HCT116 (cell line): ENCODE results near the gene ARRB2. TPM values are rescaled to one million over a fixed set of nuclear protein-coding genes. Genes with fewer than 3 reads are reported as not detected.

Experiments
- ATAC-seq: fragments of 200-7000 bp; cut with Tn5 transposase; 2 replicates; pipeline ENCODE4 v1.9.1; 2020; ENCODE audit warnings: mild to moderate bottlenecking, moderate library complexity
- BruUV-seq: library from RNA; stranded (reverse); fragments of 400-500 nt; replicated peaks from 2 replicates; lab custom pipeline; 2021; lab: Mats Ljungman, UMichigan
- CTCF ChIA-PET: fragments of 300-600 bp; sonication (Branson Sonifier 250); formaldehyde crosslinking; loops from one replicate; lab custom pipeline; 2021; ENCODE audit warnings: antibody characterized with exemption; lab: Charles Lee
- POLR2A ChIA-PET: fragments of 300-600, 350-600 bp; sonication (Branson Sonifier 250); formaldehyde crosslinking; loops from one replicate; lab custom pipeline; 2021; ENCODE audit warnings: antibody characterized with exemption; lab: Charles Lee
- RAD21 ChIA-PET, 2 experiments: fragments of 300-600 bp; sonication (Branson Sonifier 250); formaldehyde crosslinking; loops; one replicate each; lab custom pipeline; 2023; ENCODE audit warnings: low total read pairs in 2 of 2; ENCODE audit not compliant: uncharacterized antibody in 2 of 2, unreplicated experiment in 2 of 2, low non-redundant PET in 1 of 2; lab: Charles Lee
- DNase-seq: peaks from one replicate; pipeline ENCODE4 v3.0.0-alpha.2; 2010; ENCODE audit warnings: low read depth, low spot score
- H2AFZ ChIP-seq: fragments of 200-600 bp; shearing (Covaris generic), sonication (generic); 2 replicates; pipeline ENCODE4 v1.6.1; 2017; ENCODE audit warnings: low read depth, mixed run types, mixed read lengths, antibody characterized with exemption, low read length; ENCODE audit not compliant: poor library complexity, severe bottlenecking
- H3K27ac ChIP-seq: 2 replicates; pipeline ENCODE4 v1.5.1; 2012; ENCODE audit warnings: low read depth, low read length
- H3K27me3 ChIP-seq: fragments of 200-600 bp; sonication (generic); 2 replicates; pipeline ENCODE4 v1.6.1; 2016; ENCODE audit warnings: mixed run types, low read length, mixed read lengths; ENCODE audit not compliant: insufficient read depth
- H3K36me3 ChIP-seq, 2 experiments: fragments of 200-500 bp in 1 of 2; fragments of 200-600 bp in 1 of 2; sonication (Bioruptor generic) in 1 of 2; sonication (generic) in 1 of 2; 2 replicates each; pipeline versions ENCODE4 v1.5.1 to v1.6.1; 2014 to 2016; ENCODE audit warnings: low read length in 2 of 2, inconsistent platforms in 1 of 2, mixed read lengths in 1 of 2, mixed run types in 1 of 2; ENCODE audit not compliant: insufficient read depth in 2 of 2, control insufficient read depth in 1 of 2
- H3K4me1 ChIP-seq, 2 experiments: fragments of 200-600 bp in 1 of 2; sonication (generic) in 1 of 2; 2 replicates each; pipeline versions ENCODE4 v1.5.1 to v1.6.1; 2012 to 2017; ENCODE audit warnings: low read length in 2 of 2, inconsistent platforms in 1 of 2, mild to moderate bottlenecking in 1 of 2, mixed read lengths in 1 of 2, mixed run types in 1 of 2, moderate library complexity in 1 of 2; ENCODE audit not compliant: insufficient read depth in 2 of 2, control insufficient read depth in 1 of 2
- H3K4me2 ChIP-seq: fragments of 200-600 bp; sonication (generic); 2 replicates; pipeline ENCODE4 v1.6.1; 2017; ENCODE audit warnings: mixed run types, low read length, mixed read lengths
- H3K4me3 ChIP-seq, 2 experiments: fragments of 200-600 bp in 1 of 2; sonication (generic) in 1 of 2; replicated peaks in 1 of 2; 2 replicates each; pipeline ENCODE4 v1.5.1; 2011 to 2016; ENCODE audit warnings: low read length in 2 of 2, control low read depth in 1 of 2, low read depth in 1 of 2, mild to moderate bottlenecking in 1 of 2, mixed read lengths in 1 of 2, mixed run types in 1 of 2
- H3K79me2 ChIP-seq: fragments of 200-600 bp; sonication (generic); 2 replicates; pipeline ENCODE4 v1.6.1; 2017; ENCODE audit warnings: mild to moderate bottlenecking, mixed run types, low read length, moderate library complexity, mixed read lengths; ENCODE audit not compliant: insufficient read depth
- H3K9ac ChIP-seq: fragments of 200-600 bp; sonication (generic); 2 replicates; pipeline ENCODE4 v1.6.1; 2016; ENCODE audit warnings: low read length, mixed read lengths
- H3K9me2 ChIP-seq: fragments of 200-600 bp; sonication (generic), shearing (Covaris generic); 2 replicates; pipeline ENCODE4 v1.6.1; 2017; ENCODE audit warnings: mixed run types, mild to moderate bottlenecking, moderate library complexity; ENCODE audit not compliant: insufficient read depth
- H3K9me3 ChIP-seq, 2 experiments: fragments of 200-500 bp in 1 of 2; fragments of 200-600 bp in 1 of 2; sonication (Bioruptor generic) in 1 of 2; sonication (generic) in 1 of 2; 2 replicates each; pipeline ENCODE4 v1.6.1; 2014 to 2017; ENCODE audit warnings: low read length in 2 of 2, mixed read lengths in 2 of 2, inconsistent platforms in 1 of 2, low read depth in 1 of 2, mild to moderate bottlenecking in 1 of 2, mixed run types in 1 of 2, moderate library complexity in 1 of 2; ENCODE audit not compliant: control insufficient read depth in 1 of 2, insufficient read depth in 1 of 2
- H4K20me1 ChIP-seq: fragments of 200-600 bp; sonication (generic), shearing (Covaris generic); 2 replicates; pipeline ENCODE4 v1.6.1; 2017; ENCODE audit warnings: mixed run types, mild to moderate bottlenecking, moderate library complexity; ENCODE audit not compliant: insufficient read depth
- CEBPB ChIP-seq: IDR thresholded peaks from 2 replicates; pipeline ENCODE4 v1.6.1; 2012; ENCODE audit warnings: low read depth
- ELF1 ChIP-seq: IDR thresholded peaks from 2 replicates; pipeline ENCODE4 v1.6.1; 2012; ENCODE audit warnings: low read depth, borderline replicate concordance
- EZH2 ChIP-seq: fragments of 200-600 bp; sonication (generic); IDR thresholded peaks from 2 replicates; pipeline ENCODE4 v1.6.1; 2017; ENCODE audit warnings: antibody characterized with exemption, mixed run types
- EZH2phosphoT487 ChIP-seq: fragments of 200-600 bp; IDR thresholded peaks from 2 replicates; pipeline ENCODE4 v1.6.1; 2018; ENCODE audit warnings: antibody characterized with exemption, borderline replicate concordance
- FOSL1 ChIP-seq: IDR thresholded peaks from 2 replicates; pipeline ENCODE4 v1.6.1; 2012; ENCODE audit warnings: low read depth
- JUND ChIP-seq: IDR thresholded peaks from 2 replicates; pipeline ENCODE4 v1.6.1; 2012
- SP1 ChIP-seq: IDR thresholded peaks from 2 replicates; pipeline ENCODE4 v1.6.1; 2012; ENCODE audit warnings: low read depth
- SRF ChIP-seq: IDR thresholded peaks from 2 replicates; pipeline ENCODE4 v1.6.1; 2012; ENCODE audit warnings: low read depth
- YY1 ChIP-seq: IDR thresholded peaks from 2 replicates; pipeline ENCODE4 v1.6.1; 2011; ENCODE audit warnings: low read length, low read depth, moderate library complexity, mild to moderate bottlenecking; ENCODE audit not compliant: insufficient replicate concordance; ENCODE audit errors: extremely low read depth
- ZFX ChIP-seq: fragments of 450-650 bp; IDR thresholded peaks from 2 replicates; pipeline ENCODE4 v1.6.1; 2017
- intact Hi-C: fragments of 100-400 bp; cut with micrococcal nuclease; formaldehyde crosslinking; loops from 2 replicates; pipeline ENCODE4 v1.10.0; 2022
- total RNA-seq: library from RNA; stranded (reverse); gene quantifications from one replicate; pipeline ENCODE4 v1.2.1, GENCODE V29; 2021; ENCODE audit not compliant: unreplicated experiment
- TF ChIP-seq, protein P1 (sequence below): IDR thresholded peaks from 2 replicates; pipeline ENCODE4 v1.6.1; 2012

Gene ARRB2
- total RNA-seq, 1 experiment from 2014 or later: 70.8 TPM

DNA sequence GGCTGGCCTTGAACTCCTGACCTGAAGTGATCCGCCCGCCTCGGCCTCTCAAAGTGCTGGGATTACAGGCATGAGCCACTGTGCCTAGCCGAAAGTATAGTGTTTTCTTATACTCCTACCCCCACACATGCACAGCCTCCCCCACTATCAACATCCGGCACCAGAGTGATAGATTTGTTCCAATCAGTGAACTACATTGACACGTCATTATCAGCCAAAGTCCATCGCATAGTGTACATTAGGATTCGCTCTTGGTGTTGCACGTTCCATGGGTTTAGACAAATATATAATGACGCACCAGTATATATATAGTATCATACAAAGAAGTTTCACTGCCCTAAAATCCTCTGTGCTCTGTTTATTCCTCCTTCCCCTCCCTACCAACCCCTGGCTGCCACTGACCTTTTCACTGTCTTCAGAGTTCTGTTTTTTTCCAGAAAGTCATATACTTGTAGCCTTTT is 49.4 kb downstream of the ARRB2 start:
- H3K27me3 ChIP-seq: no peaks in the 10 kb centered on the region
- ChIA-PET CTCF (no interaction called here), RAD21 (no interaction called here), POLR2A (no interaction called here)
- DNase-seq (no peak), ATAC-seq (no peak)
- no peak overlapping the region for H3K27ac ChIP-seq
- no peaks in the 10 kb centered on the region for H3K9me3 ChIP-seq
- no peak overlapping the region for H3K4me2 ChIP-seq
- no peak for TF ChIP-seq EZH2
- no peak for TF ChIP-seq SP1
- TF ChIP-seq, protein P1, sequence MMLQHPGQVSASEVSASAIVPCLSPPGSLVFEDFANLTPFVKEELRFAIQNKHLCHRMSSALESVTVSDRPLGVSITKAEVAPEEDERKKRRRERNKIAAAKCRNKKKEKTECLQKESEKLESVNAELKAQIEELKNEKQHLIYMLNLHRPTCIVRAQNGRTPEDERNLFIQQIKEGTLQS: no peak
- no peak for TF ChIP-seq YY1
- TF ChIP-seq JUND: no peak
- no peak for TF ChIP-seq ELF1
- no peaks in the 10 kb centered on the region for H4K20me1 ChIP-seq
- no peaks in the 10 kb centered on the region for H3K36me3 ChIP-seq
- no peaks in the 10 kb centered on the region for H3K79me2 ChIP-seq
- intact Hi-C loops: no loop called here
- no TSS peak for BruUV-seq
- no peak overlapping the region for H2AFZ ChIP-seq
- no peak overlapping the region for H3K9ac ChIP-seq
- H3K4me3 ChIP-seq: no peak overlapping the region
- no peaks in the 10 kb centered on the region for H3K4me1 ChIP-seq
- no peaks in the 10 kb centered on the region for H3K9me2 ChIP-seq

DNA sequence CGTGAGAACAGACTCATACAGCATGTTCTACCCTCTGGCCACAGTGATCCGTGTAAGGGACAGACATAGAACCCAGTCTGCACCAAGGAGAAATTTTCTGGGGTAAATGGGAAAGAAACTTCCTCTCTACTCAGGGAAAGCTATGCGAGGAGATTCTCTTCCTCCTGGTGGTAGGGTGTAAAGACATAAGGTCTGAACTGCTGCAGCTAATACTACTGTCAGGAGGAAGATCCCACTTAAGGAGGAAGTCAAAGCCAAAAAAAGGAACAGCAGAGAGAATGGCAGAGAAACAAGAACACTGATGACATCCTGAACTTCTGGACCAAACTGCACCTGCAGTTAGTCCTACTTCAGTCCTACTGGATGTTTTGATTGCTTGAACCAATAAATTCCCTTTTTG is 54.2 kb downstream of the ARRB2 start:
- no peak for DNase-seq
- H3K9me2 ChIP-seq: no peaks in the 10 kb centered on the region
- intact Hi-C loops: no loop called here
- no peak overlapping the region for H3K9ac ChIP-seq
- no peaks in the 10 kb centered on the region for H3K9me3 ChIP-seq
- POLR2A ChIA-PET: no interaction called here
- no peaks in the 10 kb centered on the region for H3K36me3 ChIP-seq
- H2AFZ ChIP-seq: no peak overlapping the region
- CTCF ChIA-PET: no interaction called here
- H3K27me3 ChIP-seq: no peaks in the 10 kb centered on the region
- H3K4me3 ChIP-seq: no peak overlapping the region
- no peak overlapping the region for H3K4me2 ChIP-seq
- no peaks in the 10 kb centered on the region for H4K20me1 ChIP-seq
- TF ChIP-seq EZH2phosphoT487 (no peak), EZH2 (no peak), ZFX (no peak), SRF (no peak), CEBPB (no peak), FOSL1 (no peak)
- TF ChIP-seq, all 23 proteins: peak for 0
- Histone ChIP-seq H3K27ac (no peak overlapping the region), H3K79me2 (no peaks in the 10 kb centered on the region), H3K4me1 (peaks cover 0 to 4% of the 10 kb centered on the region in 2 experiments; a peak in 2 of 4 replicates)
- RAD21 ChIA-PET: no interaction called here
- ATAC-seq: no peak
- no TSS peak for BruUV-seq
